Inferior parietal cortex (tissue), 1 donor: ENCODE data around the gene GRIA4.
"Not testable (repeated sequence)": the region's sequence is repeated elsewhere in the genome, so short reads cannot be mapped to it uniquely, and the experiment has no call there.

Experiments
- DNase-seq: peaks from one replicate; pipeline ENCODE4 v3.0.0-alpha.2; 2016; ENCODE audit errors: extremely low spot score

GRIA4 gene

DNA sequence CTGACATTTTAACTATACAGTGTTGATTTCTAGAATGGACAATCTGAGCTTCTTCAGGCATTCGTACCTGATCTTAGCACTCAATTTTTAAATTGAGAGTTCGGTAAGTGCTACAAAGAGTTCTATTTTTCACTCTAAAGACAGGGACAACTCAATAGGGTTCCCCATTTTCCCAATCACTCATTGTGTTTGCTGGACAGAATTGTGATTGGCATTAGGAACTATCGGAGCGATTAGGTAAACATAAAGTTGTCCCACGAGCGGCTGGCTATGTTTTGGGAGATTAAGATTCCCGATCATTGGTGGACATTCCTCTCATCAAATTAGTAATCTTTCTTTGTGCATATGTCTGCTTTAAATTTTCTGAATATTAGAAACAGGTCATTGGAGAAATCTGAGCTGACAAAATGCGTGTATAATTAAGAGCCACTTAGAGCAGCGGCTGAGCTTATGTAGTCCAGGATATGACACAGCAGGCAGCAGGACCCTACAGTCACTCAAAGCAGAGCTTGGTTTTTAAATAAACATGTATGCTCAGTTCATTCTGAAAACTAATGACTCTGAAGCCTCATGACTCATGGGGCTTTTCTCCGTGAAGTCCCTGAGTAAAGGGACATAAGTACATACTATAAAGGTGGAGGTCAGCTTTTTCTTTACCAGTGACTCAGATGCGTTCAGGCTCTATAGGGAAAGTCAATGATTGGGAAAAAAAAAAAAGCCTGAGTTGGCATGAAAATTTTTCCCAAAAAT lies 109.4 kb downstream of the GRIA4 start:
- no peak for DNase-seq

DNA sequence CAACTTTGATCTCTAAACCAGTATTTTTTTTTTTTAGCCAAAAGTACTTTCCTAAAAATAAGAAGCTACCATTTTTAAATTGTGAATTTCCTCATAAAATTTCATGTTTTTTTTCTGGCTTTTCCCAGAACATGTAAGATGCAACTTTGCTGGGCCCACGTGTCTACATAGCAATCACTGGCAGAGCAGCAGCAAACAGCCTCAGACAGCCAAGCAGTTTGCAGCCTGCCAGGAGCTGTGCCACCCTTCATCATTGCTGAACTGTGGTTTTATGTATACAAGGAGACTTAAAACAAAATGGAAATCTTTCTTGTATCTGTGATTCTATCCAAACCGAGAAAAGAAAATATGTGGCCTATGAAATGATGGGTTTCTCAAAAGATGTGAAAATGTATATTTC lies 110.2 kb downstream of the GRIA4 start:
- no peak for DNase-seq

DNA sequence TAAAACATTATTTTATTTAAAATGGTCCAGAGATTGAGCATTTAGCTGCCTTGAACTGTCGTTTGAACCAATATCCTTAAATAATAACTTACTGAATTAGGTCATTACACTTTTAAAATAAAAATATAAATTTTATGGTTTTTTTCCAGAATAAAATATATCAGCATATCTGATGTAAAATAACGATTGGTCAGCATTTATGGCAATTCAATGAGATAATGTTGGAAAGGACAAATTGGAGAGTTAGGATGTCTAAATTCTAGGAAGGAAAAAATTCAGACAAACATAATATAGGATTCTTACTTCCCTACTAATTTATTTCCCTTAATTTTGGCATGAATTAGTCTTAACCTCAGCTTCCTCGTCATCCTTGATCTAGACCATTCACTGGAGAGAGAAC lies 113.4 kb downstream of the GRIA4 start:
- DNase-seq = no peak

DNA sequence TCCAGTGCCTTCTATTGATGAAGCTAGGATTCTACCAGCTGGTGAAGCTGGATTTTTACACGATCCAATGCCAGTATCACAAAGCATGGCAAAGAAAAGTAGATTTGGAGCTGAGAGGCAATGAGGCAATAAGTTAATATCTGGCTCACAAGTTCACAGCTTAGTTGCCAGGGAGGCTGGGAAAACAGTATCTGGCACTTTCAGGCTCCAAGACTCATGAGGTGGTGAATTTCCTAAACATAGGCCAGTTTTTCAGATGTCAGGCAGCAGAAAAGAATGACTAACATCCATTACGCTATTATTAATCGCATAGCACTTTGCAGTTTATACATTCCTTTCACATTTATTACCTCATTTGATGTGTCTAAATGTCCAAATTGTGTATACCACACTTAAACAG lies 122.7 kb downstream of the GRIA4 start:
- no peak for DNase-seq

DNA sequence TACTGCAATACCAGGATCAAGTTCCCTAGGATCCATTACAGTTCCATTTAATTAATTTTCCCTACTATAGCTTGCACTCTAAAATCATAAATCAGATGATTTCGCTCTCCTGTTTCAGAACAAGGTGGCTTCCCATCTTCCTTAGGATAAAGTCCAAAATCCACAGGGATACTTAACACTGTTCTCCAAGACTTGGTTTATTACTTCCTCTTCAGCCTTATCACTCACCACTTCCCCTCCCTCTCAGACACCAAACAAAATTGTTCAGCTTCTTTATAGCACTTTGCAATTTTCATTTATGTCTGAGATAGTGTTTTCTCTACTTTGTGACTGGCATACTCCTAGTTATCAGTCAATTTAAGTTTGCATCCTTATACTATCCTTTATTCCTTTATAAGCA lies 124.6 kb downstream of the GRIA4 start:
- DNase-seq = no peak

DNA sequence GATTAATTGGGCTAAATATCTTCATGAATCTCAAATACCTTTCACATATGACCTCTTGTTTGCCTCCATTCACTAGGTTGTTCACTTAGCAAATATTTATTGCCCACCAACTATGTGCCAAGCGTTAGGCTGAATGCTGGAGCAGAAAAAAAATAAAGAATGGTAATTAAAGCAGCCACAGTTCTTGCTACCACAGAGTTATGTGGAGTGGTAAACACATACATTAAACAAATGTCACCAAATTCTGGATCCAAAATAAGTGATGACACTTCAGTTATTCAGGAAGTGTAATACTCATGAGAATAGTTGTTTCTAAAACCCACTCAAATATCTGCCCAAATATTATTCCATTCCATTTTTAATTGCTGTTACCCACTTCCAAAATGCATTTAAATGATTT lies 128.4 kb downstream of the GRIA4 start:
- DNase-seq = no peak

DNA sequence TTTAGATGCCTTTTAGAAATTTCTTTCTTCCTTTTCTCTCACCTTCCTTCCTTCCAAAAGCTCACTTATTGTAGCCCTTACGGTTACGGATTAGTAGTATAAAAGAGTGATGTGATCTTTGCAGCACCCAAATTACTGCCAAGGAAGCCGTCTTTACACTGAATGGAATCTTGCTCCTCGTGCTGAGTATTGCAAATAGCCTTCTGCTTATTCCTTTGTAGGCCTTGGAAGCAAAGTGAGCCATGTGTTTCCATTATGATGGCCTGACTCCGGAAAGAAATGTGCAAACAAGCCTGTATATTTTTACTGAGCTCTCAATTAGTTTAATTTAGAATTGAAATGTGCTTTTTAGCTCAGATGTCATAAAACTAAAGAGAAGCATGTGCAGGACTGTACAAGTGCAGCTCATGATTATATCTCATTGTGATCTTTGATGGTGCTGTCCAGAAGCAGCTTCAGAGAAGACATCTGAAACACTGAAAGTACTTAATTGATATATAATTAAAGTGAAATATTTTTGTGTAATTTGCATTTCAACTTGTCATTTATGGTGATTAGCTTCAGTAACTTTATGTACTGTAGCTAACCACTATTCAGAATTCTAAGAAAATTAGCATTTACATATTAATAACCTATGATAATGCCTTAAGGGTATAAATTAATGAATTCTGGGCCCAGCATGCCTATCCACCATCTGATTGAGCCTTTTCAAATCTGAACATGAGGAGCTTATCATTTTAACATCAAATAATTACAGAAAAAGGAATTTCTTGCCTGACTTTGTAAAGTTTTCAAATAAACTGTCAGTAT lies 129.3 kb downstream of the GRIA4 start:
- no peak for DNase-seq

DNA sequence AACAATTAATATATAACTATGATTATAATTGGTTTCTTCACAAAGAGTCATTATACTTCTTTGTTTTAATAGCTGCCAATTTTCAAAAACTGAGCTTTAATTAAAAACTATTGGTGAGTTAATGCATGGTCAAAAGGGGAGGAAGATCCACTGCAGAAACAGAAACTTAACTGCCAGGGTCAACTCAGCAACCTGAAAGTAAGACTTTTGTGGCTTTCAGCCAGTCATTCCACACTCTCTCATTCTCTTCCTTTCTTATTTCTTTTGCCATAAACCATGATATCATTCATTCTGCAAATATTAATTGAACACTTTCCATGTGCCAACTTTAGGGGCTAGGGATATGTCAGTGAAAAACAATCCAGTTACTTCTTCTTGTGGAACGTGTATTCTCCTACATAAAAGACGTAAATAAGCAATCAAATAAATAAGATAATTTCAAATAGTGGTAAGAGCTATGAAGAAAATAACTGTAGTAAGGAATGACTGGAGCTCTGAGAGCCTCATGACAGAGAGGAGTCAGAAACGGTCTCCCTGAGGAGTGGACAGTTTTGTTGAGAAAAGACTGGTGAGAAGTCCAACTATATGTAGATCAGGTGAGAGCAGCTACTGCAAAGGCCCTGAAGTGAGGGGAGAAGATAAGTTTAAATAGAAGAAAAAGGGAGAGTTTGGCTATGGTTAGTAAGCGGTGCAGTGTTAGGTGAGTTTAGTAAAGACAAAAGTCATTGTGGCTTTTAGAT lies 130.5 kb downstream of the GRIA4 start:
- DNase-seq = no peak

DNA sequence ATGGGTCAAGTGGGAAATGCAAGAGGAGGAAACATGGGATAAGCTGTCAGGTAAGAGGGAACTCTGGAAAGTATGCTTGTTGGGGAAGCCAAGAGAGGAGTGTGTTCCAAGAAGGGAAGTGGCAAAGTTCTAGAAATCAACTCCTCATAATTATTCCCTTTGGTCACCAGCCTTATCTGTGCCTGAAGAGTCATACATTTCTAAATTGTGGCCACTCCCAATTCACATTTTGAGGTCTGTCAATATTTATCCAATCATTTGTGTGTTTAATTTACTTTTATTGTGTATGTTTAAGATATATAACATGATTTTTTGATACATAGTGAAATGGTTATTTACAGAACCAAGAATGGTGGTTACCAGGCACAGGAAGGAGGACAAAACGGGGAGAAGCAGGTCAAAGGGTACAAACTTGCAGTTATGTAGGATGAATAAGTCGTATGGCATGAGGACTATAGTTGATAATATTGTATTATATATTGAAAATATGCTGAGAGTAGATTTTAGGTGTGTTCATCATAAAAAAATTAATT lies 131.7 kb downstream of the GRIA4 start:
- DNase-seq = no peak

DNA sequence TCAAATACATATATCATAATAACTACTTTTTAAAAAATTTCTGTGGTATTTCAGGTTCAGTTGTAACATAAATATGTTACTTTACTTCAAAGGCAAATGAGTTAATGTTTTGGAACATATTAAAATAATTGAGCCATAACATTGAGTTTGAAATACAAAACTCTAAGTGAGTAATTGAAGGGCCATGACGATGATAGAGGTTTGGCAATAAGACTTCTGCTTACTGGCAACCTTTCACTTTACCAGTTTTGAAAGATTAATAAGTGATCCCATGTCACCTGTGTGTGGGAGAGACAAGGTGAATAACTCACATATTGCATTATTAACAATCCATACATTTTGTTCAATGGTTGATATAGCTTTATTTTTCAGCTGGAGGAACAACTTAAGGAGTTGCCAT lies 144.4 kb downstream of the GRIA4 start:
- no peak for DNase-seq

DNA sequence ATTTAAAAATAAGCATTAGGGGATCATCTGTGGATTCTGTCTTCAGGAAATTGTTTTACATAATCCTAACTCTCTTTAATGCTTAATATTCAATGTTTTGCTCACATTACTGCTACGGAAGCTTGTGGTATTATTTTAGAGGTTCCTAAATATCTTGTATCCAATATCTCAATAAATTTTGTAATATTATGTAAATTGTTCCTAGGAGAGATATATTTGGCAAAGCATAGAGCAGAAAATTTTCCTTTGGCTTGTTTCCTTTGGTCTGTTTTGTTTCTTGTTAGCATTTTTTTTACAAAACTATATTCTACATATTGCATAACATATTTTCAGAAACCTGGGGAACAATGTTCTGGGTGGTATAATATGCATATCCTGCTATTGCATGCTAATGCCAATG lies 144.8 kb downstream of the GRIA4 start:
- DNase-seq = no peak

DNA sequence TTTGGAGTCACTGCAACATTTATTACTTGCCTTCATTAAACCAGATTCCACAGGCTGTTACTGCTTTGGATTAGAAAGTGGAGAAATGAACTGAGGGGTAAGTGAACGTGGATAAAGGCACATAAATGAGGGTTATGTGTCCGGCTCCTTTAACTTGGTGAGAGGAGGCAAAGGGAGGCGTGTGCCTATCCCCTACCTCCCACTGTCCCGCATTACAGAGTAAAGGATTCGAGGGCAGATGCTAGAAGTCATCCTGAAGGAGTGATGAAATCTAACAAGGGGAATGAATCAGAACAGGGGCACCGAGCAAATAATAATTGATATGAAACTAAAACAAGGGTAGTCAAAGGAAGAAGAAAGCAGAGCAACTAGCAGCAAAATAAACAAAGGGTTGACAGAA lies 147.2 kb downstream of the GRIA4 start:
- DNase-seq = no peak

DNA sequence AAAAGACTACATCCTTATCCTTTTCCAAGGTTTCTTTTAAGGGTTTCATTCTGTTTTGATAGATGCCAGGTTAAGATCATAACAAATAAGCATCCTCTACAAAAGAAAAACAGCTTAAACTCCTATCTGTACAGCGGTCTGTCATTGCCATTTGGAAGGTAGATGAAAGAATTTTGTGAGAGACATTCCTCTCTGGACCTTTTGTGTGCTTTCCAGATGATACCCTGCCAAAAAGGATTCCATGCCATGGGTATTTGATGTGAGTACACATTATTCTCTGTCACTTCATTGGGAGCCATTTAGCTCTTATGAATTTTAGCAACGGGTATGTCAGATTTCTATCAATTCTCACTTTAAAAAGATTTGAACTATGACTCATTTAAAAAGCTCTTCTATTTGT lies 153.7 kb downstream of the GRIA4 start:
- no peak for DNase-seq

DNA sequence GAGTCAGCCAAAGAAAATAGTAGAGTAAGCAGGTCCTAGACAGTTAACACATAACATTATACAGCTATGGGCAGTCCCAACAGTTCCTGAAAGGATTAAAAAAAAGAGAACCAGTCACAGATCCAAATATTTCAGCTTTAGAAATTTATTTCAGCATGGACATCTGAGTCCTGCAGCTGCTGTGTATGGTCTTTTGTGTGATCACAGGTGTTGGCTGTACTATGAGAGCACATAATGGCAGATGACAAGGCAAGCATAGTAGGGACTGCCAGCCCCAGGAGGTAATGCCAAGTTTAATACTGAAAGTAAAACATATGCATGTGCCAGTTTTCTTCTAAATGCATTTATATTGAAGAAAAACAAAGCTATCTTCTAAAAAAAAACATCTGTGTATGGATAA lies 158.1 kb downstream of the GRIA4 start:
- DNase-seq = no peak

DNA sequence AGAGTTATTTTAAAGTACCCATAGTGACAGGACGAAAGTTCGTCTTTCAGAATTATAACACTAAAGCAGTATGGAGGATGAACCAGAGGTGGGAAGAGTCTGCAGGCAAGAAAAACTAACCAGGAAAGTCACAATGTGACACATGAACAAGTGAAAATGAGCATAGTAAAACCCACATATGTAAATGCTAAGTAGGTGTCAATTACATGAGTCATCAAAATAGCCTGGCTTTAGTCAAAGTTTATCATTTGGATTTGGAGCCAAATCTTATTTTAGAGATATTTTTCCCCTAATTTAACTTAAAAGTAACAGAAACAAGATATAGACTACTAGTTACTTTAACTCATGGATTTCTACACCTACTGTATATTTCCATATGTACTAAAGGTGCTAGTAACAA lies 159.8 kb downstream of the GRIA4 start:
- DNase-seq = no peak

DNA sequence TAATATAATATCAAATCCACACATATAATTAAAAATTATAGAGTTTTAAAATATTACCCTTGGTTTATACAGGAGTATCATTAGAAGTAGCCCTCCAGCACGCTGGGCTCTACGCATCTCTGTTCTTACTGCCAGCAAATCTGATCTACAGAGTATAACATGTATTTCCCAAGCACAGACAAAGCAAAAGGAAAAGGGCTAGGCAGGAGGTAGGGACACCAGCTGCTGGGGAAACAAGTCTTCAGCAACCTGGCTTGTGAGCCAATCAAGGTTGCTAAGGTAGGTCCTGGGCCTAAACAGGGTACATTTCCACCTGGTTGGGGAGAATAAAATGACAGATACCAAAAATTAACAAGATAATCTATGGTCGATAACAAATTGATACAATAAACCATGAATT lies 163.6 kb downstream of the GRIA4 start:
- DNase-seq = not testable (repeated sequence)

DNA sequence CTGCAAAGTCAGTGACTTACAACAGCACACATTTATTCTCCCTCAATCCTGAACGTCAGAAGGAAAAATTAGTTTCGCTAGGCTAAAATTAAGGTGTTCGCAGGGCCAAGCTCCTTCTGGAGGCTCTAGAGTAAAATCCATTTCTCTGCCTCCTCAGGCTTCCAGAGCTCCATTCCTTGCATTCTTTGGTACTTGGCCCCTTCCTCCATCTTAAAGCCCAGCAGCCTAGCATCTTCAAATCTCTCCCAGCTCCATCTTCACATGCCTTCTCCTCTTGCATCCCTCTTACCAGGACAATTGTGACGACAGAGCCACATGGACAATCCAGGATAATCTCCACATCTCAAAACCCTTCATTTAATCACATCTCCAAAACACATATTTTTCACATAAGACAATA lies 165.0 kb downstream of the GRIA4 start:
- no peak for DNase-seq

DNA sequence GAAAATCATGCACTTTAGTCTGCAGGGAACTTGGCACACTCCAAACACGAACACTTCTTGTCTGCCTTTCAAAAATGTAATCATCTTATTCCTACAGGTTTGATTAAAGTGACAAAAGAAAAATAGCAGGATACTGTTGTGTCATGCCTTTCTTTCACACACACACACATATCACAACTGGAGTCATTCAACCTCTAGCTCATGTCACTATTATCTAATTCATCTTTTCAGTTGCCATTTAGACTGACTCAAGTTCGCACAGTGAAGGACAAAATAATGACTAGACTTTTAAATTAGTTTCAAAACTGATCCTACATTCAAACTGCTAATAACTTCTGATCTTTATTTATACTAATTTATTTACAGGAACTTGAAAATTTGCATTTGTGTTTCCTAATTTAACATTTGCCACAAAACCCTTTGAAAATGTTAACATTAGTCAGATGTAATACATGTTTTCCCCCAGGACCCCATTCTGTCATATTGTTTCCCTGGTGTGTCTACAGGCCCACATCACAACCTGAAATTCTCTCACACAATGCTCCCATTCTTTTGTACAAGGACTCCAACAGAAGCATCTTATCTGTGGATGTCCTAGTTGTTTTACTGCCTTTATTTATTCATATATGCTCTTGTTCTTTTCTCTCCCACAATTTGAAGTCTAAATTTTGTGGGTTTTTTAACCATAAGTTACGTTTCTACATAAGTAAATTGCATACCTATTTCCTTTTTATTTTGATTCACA lies 171.1 kb downstream of the GRIA4 start:
- DNase-seq = no peak

DNA sequence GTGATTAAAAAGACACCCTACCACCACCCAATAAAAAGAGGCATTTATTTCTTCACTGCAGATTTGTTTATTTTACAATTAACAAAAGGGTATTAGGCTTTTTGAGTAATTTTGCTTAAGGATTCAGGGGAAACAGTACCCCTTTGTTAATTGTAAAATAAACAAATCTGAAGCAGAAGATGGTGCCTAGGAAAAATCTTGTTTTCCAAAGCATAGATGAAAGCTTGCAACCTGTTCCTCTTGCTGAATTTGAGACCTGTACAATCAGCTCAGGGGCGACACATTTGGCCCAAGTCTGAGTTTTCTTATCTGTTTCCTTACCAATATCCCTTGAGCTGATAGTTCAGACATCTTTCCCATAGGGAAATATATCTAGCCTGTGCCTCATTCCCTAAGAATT lies 171.9 kb downstream of the GRIA4 start:
- DNase-seq = no peak

DNA sequence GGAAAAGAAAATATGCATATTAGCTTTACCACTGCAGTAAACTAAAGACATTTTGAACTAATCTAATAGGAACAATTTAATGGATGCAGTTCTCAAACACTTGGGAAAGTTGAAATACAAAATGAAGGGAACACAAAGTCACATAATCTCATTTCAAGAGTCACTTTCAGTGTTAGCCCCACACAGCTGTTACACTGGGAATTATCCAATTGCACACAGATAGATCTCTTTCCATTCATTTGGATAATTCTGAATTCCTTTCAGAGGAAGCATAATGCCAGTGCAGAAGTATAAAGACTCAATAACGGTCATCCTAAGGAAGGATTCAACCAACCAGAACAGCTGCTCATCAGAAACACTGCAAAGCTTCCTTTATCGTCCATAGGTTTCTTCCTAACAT lies 173.3 kb downstream of the GRIA4 start:
- peak; percentile 53 for DNase-seq

DNA sequence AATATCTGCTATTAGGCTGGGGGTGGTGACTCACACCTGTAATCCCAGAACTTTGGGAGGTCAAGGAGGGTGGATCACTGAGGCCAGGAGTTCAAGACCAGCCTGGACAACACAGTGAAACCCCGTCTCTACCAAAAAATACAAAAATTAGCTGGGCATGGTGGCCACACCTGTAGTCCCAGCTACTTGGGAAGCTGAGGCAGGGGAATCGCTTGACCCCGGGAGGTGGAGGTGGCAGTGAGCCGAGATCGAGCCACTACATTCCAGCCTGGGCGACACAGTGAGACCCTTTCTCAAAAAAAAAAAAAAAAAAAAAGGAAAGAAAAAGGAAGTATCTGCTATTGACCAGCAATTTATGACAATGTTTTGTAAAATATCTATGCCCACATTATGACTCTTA lies 176.0 kb downstream of the GRIA4 start:
- not testable (repeated sequence) for DNase-seq

DNA sequence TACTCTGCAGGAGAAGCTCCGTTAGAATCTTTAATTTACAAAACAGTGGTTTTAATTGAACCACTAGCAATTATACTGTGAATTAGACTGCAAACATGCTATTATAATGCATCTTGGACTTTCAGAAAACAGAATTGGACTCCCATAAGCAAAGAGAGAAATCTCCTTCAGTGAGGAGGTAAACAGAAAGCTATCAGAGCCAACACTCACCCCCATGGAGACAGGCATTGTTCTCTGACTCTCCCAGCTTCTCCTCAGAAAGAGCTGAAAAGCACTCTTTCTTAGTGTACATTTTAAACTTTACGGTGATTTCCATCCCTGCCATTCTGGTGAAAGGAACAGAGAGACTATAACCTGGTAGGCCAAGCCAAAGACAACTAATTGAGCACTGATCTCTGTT lies 176.9 kb downstream of the GRIA4 start:
- no peak for DNase-seq
